HepG2 (cell line): Measurements from ENCODE around the gene SEPHS2. TPM values are rescaled to one million over a fixed set of nuclear protein-coding genes. Genes with fewer than 3 reads are reported as not detected.

ENCODE experiments used
- ATAC-seq: fragments of 200-7000 bp; cut with Tn5 transposase; 3 replicates; pipeline ENCODE4 v1.9.1; 2020; ENCODE audit warnings: mild to moderate bottlenecking, moderate library complexity
- BruUV-seq: library from RNA; stranded (reverse); fragments of 400-500 nt; replicated peaks from 2 replicates; lab custom pipeline; 2021; lab: Mats Ljungman, UMichigan
- CTCF ChIA-PET: fragments of 300-600 bp; formaldehyde crosslinking; extraction: SDS; loops from one replicate; lab custom pipeline; 2021; ENCODE audit warnings: low total read pairs, inconsistent platforms, low intra/inter-chr PET ratio; lab: Yijun Ruan, JAX
- POLR2A ChIA-PET: fragments of 350-600 bp; sonication (Branson Sonifier 250); formaldehyde crosslinking; loops from one replicate; lab custom pipeline; 2020; ENCODE audit warnings: antibody characterized with exemption, inconsistent platforms; lab: Yijun Ruan, JAX
- DNase-seq: peaks from one replicate; pipeline ENCODE4 v3.0.0-alpha.2; 2015; ENCODE audit warnings: low spot score
- FAIRE-seq: peaks from 3 replicates; lab custom pipeline; 2011; peaks lifted over from hg19 to GRCh38; lab: Jason Lieb, UNC
- H2AFZ ChIP-seq: one replicate; pipeline ENCODE4 v1.6.1; 2011; ENCODE audit warnings: low read length, inconsistent platforms
- H3K27ac ChIP-seq: fragments of 300-600 bp; 3 replicates; pipeline ENCODE4 v1.8.0; 2011; ENCODE audit warnings: mixed run types, mild to moderate bottlenecking, mixed read lengths, low read length, inconsistent platforms; ENCODE audit not compliant: insufficient read depth; ENCODE audit errors: extremely low read length
- H3K27me3 ChIP-seq, 2 experiments: fragments of 200-600 bp in 1 of 2; 2 replicates in 1 of 2; 3 replicates in 1 of 2; pipeline versions ENCODE4 v1.6.0 to v1.8.0; 2011; ENCODE audit warnings: low read length in 2 of 2, mild to moderate bottlenecking in 2 of 2, moderate library complexity in 2 of 2, inconsistent platforms in 1 of 2; ENCODE audit not compliant: insufficient read depth in 2 of 2, control insufficient read depth in 1 of 2
- H3K36me3 ChIP-seq, 2 experiments: fragments of 200-600 bp in 1 of 2; replicated peaks in 1 of 2; 2 replicates in 1 of 2; 3 replicates in 1 of 2; pipeline versions ENCODE4 v1.5.1 to v1.8.0; 2011; ENCODE audit warnings: low read length in 2 of 2, inconsistent platforms in 1 of 2; ENCODE audit not compliant: insufficient read depth in 2 of 2, control insufficient read depth in 1 of 2
- H3K4me1 ChIP-seq: 2 replicates; pipeline ENCODE4 v1.5.1; 2012; ENCODE audit warnings: low read length, inconsistent platforms; ENCODE audit not compliant: insufficient read depth
- H3K4me2 ChIP-seq: 2 replicates; pipeline ENCODE4 v1.6.0; 2011; ENCODE audit warnings: low read depth, low read length, inconsistent platforms
- H3K4me3 ChIP-seq, 3 experiments: fragments of 200-600 bp in 1 of 3; sonication (generic), shearing (Covaris generic) in 1 of 3; replicated peaks in 1 of 3; 2 replicates each; pipeline ENCODE4 v1.5.1; 2011 to 2016; ENCODE audit warnings: low read length in 3 of 3, inconsistent platforms in 2 of 3, low read depth in 2 of 3, mild to moderate bottlenecking in 2 of 3, control low read depth in 1 of 3, mixed read lengths in 1 of 3; ENCODE audit not compliant: insufficient read depth in 1 of 3
- H3K79me2 ChIP-seq: one replicate; pipeline ENCODE4 v1.6.1; 2011; ENCODE audit warnings: low read length, inconsistent platforms; ENCODE audit not compliant: insufficient read depth
- H3K9ac ChIP-seq: 2 replicates; pipeline ENCODE4 v1.6.0; 2011; ENCODE audit warnings: mild to moderate bottlenecking, low read depth, low read length, inconsistent platforms; ENCODE audit not compliant: insufficient read depth
- H3K9me3 ChIP-seq: 2 replicates; pipeline ENCODE4 v1.5.1; 2012; ENCODE audit warnings: mild to moderate bottlenecking, low read length
- H4K20me1 ChIP-seq: 2 replicates; pipeline ENCODE4 v1.6.0; 2011; ENCODE audit warnings: inconsistent platforms, mild to moderate bottlenecking, low read length, moderate library complexity; ENCODE audit not compliant: insufficient read depth
- AGO2 ChIP-seq: fragments of 200-400 bp; formaldehyde crosslinking; optimal IDR thresholded peaks from 2 replicates; pipeline ENCODE3; 2017; ENCODE audit warnings: mild to moderate bottlenecking, low read depth, low read length, moderate library complexity
- FOXM1 ChIP-seq: sonication (generic); formaldehyde crosslinking; IDR thresholded peaks from 2 replicates; pipeline ENCODE4 v1.5.0; 2020; ENCODE audit warnings: missing genetic modification reagents
- MBD4 ChIP-seq: IDR thresholded peaks from 2 replicates; pipeline ENCODE4 v1.6.1; 2012; ENCODE audit warnings: low read length, inconsistent platforms, borderline replicate concordance
- MTF2 ChIP-seq: sonication (generic); formaldehyde crosslinking; IDR thresholded peaks from 2 replicates; pipeline ENCODE4 v1.5.0; 2020; ENCODE audit warnings: missing genetic modification reagents, borderline replicate concordance
- NFKBIZ ChIP-seq: IDR thresholded peaks from 2 replicates; pipeline ENCODE4 v1.6.1; 2018; ENCODE audit warnings: missing genetic modification reagents, missing compliant biosample characterization
- NFRKB ChIP-seq: fragments of 450-650 bp; IDR thresholded peaks from 2 replicates; pipeline ENCODE4 v1.6.1; 2017
- PCBP1 ChIP-seq: fragments of 200-400 bp; formaldehyde crosslinking; IDR thresholded peaks from 2 replicates; pipeline ENCODE4 v1.6.1; 2017; ENCODE audit warnings: mild to moderate bottlenecking, low read depth, low read length, borderline replicate concordance
- PRPF4 ChIP-seq: fragments of 200-400 bp; formaldehyde crosslinking; IDR thresholded peaks from 2 replicates; pipeline ENCODE4 v1.6.1; 2016; ENCODE audit warnings: low read length, low read depth; ENCODE audit not compliant: poor library complexity, severe bottlenecking
- TP53 ChIP-seq: sonication (generic); formaldehyde crosslinking; conservative IDR thresholded peaks from 2 replicates; pipeline ENCODE4 v1.4.0; 2020; ENCODE audit warnings: missing genetic modification reagents
- YY1 ChIP-seq: IDR thresholded peaks from 2 replicates; pipeline ENCODE4 v1.6.1; 2011; ENCODE audit warnings: low read length, low read depth, moderate library complexity, mild to moderate bottlenecking; ENCODE audit not compliant: insufficient read depth, insufficient replicate concordance
- ZFP1 ChIP-seq: IDR thresholded peaks from 2 replicates; pipeline ENCODE4 v1.6.1; 2016
- ZFYVE20 ChIP-seq: sonication (generic); formaldehyde crosslinking; IDR thresholded peaks from 2 replicates; pipeline ENCODE4 v1.8.0; 2023; ENCODE audit warnings: low read depth, mild to moderate bottlenecking, moderate library complexity, missing genetic modification reagents, borderline replicate concordance
- ZNF124 ChIP-seq: sonication (generic); formaldehyde crosslinking; IDR thresholded peaks from 2 replicates; pipeline ENCODE4 v1.4.0; 2020; ENCODE audit warnings: missing genetic modification reagents
- ZNF383 ChIP-seq: sonication (generic); formaldehyde crosslinking; IDR thresholded peaks from 2 replicates; pipeline ENCODE4 v1.4.0; 2020; ENCODE audit warnings: missing genetic modification reagents, mild to moderate bottlenecking, borderline replicate concordance
- ZNF737 ChIP-seq: sonication (generic); formaldehyde crosslinking; IDR thresholded peaks from 2 replicates; pipeline ENCODE4 v1.5.0; 2020; ENCODE audit warnings: missing genetic modification reagents, mild to moderate bottlenecking, borderline replicate concordance
- WGBS: methylation state at CpG from one replicate; pipeline ENCODE4 v1.1.6; 2017; ENCODE audit warnings: low lambda C conversion rate; 5-methylcytosine and 5-hydroxymethylcytosine counted together
- in situ Hi-C: cut with HindIII; loops from 2 replicates; pipeline ENCODE4 v1.10.0; 2017; ENCODE audit warnings: low pct_unique_long_range_greater_than_20kb; ENCODE audit not compliant: extremely low pct_ligation_motif_present
- intact Hi-C: fragments of 100-400 bp; cut with micrococcal nuclease; formaldehyde crosslinking; loops from one replicate; pipeline ENCODE4 v1.10.0; 2022; ENCODE audit not compliant: unreplicated experiment
- polyA plus RNA-seq, 8 experiments: library from polyadenylated mRNA; depleted of rRNA in 3 of 8; stranded (reverse) in 7 of 8; unstranded in 1 of 8; fragments of >200 nt; fragmentation: Illumina TruSeq in 4 of 8; extraction: Trizol in 4 of 8; gene quantifications; 2 replicates each; pipeline versions ENCODE4 v1.2.1 to v1.2.3, GENCODE V29; 2011 to 2016; ENCODE audit warnings: low read depth in 4 of 8, missing spikeins in 1 of 8, mixed read lengths in 1 of 8; ENCODE audit not compliant: insufficient read depth in 1 of 8
- total RNA-seq, 5 experiments: library from RNA; depleted of rRNA; stranded (reverse); fragments of >200 nt; fragmentation: Illumina TruSeq; extraction: Trizol; gene quantifications; 2 replicates each; pipeline ENCODE4 v1.2.3, GENCODE V29; 2016; ENCODE audit warnings: low read depth in 1 of 5
- TF ChIP-seq, protein P1 (sequence below): sonication (generic); formaldehyde crosslinking; IDR thresholded peaks from 2 replicates; pipeline ENCODE4 v1.4.0; 2020; ENCODE audit warnings: low read depth, missing genetic modification reagents

Gene SEPHS2
- total and polyA plus RNA-seq, 2 of the 13 experiments (the other 11 are each of a cell fraction or from before 2014, with no cell fraction given): 20.7 to 127 TPM

DNA sequence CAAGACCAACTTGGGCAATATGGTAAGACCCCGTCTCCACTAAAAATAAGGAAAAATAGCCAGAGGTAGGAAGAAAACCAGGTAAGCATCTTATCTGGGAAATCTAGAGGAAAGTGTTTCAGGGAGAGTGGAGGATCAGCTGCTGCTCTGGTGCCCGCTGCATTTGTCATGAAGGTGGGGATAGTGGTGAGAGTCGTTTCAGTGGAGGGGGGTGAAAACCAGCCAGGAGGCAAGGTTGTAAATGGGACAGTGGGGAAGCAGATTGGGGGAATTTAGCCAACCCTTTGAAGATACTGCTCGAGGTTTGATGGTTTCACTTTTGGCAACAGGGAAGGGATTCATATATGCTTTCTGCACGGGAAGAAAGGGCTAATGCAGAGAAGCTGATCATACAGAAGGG is 24.7 kb downstream of the SEPHS2 start:
- in situ Hi-C loops: no loop called here
- no peak overlapping the region for H3K27ac ChIP-seq
- peaks cover 6% of the 10 kb centered on the region; the same call in 1 of the 2 replicates for H3K4me1 ChIP-seq
- no peak overlapping the region for H2AFZ ChIP-seq
- TF ChIP-seq PCBP1 (no peak), YY1 (no peak), NFKBIZ (no peak), MBD4 (no peak), ZNF124 (CRISPR knock-in tag) (no peak), ZNF383 (CRISPR knock-in tag) (no peak), ZNF737 (no peak), FOXM1 (no peak), ZFP1 (CRISPR knock-in tag) (no peak), TP53 (no peak), AGO2 (no peak), NFRKB (no peak), PRPF4 (no peak), ZFYVE20 (CRISPR knock-in tag) (no peak), MTF2 (CRISPR knock-in tag) (no peak)
- TF ChIP-seq, protein P1, sequence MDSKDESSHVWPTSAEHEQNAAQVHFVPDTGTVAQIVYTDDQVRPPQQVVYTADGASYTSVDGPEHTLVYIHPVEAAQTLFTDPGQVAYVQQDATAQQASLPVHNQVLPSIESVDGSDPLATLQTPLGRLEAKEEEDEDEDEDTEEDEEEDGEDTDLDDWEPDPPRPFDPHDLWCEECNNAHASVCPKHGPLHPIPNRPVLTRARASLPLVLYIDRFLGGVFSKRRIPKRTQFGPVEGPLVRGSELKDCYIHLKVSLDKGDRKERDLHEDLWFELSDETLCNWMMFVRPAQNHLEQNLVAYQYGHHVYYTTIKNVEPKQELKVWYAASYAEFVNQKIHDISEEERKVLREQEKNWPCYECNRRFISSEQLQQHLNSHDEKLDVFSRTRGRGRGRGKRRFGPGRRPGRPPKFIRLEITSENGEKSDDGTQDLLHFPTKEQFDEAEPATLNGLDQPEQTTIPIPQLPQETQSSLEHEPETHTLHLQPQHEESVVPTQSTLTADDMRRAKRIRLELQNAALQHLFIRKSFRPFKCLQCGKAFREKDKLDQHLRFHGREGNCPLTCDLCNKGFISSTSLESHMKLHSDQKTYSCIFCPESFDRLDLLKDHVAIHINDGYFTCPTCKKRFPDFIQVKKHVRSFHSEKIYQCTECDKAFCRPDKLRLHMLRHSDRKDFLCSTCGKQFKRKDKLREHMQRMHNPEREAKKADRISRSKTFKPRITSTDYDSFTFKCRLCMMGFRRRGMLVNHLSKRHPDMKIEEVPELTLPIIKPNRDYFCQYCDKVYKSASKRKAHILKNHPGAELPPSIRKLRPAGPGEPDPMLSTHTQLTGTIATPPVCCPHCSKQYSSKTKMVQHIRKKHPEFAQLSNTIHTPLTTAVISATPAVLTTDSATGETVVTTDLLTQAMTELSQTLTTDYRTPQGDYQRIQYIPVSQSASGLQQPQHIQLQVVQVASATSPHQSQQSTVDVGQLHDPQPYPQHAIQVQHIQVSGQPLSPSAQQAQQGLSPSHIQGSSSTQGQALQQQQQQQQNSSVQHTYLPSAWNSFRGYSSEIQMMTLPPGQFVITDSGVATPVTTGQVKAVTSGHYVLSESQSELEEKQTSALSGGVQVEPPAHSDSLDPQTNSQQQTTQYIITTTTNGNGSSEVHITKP (CRISPR knock-in tag): no peak
- TF ChIP-seq, all 625 proteins: peak for 0
- intact Hi-C loops: no loop called here
- H3K79me2 ChIP-seq: peaks cover 3% of the 10 kb centered on the region
- H3K4me3 ChIP-seq: no peak overlapping the region
- ChIA-PET POLR2A (interaction anchor here (1.1 to 1.7 kb wide), 2 partner anchors 9 to 14 kb away, joined by 4 to 8 read pairs; partner anchors contain the start of genes DCTPP1 and ZNF771), CTCF (no interaction called here)
- no peak for FAIRE-seq
- ATAC-seq: no peak
- no peaks in the 10 kb centered on the region for H3K27me3 ChIP-seq
- WGBS: 92% methylated on average over 5 of the region's 5 CpGs
- no peak overlapping the region for H3K9ac ChIP-seq
- no peaks in the 10 kb centered on the region for H3K9me3 ChIP-seq
- peaks cover 26 to 58% of the 10 kb centered on the region in 2 experiments for H3K36me3 ChIP-seq
- H4K20me1 ChIP-seq: no peaks in the 10 kb centered on the region
- no TSS peak for BruUV-seq
- no peak overlapping the region for H3K4me2 ChIP-seq
- no peak for DNase-seq
